Activated CD8-positive, alpha-beta memory T cell treated with anti-CD3 and anti-CD28 coated beads for 48 hours (primary cell): Measurements from ENCODE around the gene MIS18BP1.
"Not testable (repeated sequence)": the region's sequence is repeated elsewhere in the genome, so short reads cannot be mapped to it uniquely, and the experiment has no call there.

Experiments
- DNase-seq, 3 experiments: peaks; one replicate each; pipeline ENCODE4 v3.0.0-alpha.2; 2020; ENCODE audit warnings: low read depth in 2 of 3, low spot score in 2 of 3

Gene MIS18BP1

DNA sequence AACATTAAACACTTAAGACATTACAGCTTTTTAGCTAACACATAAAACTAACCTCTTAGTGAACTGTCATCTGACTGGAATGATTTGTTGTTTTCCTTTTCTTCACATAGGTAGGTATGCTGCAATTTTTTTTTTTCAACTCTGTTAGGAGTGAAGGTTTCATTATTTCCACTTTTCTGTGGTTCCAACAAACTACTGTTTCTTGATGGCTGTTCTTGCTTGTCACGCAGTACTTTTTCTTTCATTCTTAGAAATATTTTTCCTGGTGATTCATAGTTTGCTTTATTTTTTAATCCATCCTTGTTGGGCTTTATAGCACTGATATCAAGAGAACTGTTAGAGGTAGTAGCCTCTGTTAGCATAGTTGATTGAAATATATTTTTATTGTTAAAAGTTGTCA lies 6.3 kb downstream of the MIS18BP1 start:
- no peak for DNase-seq

DNA sequence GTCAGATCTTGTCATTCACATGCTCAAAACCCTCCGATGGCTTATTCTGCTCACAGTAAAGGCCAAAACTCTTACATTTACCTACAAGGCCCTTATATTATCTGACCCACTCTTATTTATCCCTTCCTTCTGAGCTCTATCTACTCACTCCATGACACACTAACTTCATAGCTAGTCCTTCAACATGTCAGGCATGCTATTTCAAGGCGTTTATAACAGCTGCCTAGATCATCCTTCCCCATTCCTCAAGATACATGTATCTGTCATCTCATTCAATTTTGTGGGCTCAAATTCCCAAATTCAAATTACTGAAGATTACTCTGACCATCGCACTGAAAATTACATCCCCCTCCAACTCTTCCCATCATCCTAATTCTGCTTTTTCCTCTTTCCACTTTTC lies 6.9 kb downstream of the MIS18BP1 start:
- no peak for DNase-seq

DNA sequence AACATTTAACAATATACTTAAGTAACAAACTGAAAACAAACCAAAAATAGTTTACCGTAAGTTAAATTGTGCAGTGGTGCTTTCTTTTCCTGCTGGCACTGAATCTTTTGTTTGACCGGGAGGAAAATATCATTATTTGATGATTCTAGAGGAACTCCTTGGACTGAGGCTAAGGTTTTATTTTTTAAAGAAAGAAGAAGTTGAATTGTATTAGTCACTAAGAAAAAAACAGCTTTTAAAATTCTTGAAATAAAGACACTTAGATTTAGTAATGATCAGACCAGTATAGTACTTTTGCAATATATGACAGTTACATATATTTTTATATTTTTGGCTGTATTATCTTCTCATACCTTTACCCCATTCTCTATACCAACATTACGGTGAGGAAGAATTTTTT lies 10.3 kb downstream of the MIS18BP1 start:
- no peak for DNase-seq

DNA sequence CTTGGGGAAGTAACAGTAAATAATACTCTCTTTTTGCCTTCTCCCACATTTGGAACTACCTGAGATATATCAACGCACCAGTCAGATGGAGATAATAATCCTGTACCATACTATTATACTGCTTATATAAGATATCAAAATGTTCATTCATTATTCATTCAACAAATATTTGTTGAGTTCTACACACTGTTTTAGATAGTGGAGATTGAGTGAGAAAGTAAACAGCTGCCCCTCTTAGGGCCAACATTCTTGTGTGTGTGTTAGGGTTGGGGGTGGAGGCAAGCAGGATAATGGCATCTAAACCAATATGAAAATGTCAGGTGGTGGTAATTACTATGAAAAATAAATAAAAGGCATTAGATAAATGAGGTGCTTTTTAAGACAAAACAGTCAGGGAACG lies 14.0 kb downstream of the MIS18BP1 start:
- no peak for DNase-seq

DNA sequence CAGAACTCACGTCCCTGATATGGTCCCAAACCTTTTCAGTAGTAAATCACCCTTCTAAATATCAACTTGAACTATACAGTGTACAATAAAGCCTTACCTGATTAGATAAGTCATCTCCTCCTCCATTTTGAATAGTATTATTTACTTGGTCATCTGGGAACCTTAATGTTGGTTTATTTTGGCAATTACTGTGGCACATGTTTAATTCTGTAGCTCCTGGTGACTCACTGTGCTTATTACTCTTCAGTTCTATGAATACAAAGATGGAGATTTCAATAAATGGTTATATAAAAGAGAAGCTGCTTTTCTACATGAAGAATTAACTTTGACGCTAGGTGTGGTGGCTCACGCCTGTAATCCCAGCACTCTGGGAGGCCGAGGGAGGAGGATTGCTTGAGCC lies 25.4 kb downstream of the MIS18BP1 start:
- no peak for DNase-seq

DNA sequence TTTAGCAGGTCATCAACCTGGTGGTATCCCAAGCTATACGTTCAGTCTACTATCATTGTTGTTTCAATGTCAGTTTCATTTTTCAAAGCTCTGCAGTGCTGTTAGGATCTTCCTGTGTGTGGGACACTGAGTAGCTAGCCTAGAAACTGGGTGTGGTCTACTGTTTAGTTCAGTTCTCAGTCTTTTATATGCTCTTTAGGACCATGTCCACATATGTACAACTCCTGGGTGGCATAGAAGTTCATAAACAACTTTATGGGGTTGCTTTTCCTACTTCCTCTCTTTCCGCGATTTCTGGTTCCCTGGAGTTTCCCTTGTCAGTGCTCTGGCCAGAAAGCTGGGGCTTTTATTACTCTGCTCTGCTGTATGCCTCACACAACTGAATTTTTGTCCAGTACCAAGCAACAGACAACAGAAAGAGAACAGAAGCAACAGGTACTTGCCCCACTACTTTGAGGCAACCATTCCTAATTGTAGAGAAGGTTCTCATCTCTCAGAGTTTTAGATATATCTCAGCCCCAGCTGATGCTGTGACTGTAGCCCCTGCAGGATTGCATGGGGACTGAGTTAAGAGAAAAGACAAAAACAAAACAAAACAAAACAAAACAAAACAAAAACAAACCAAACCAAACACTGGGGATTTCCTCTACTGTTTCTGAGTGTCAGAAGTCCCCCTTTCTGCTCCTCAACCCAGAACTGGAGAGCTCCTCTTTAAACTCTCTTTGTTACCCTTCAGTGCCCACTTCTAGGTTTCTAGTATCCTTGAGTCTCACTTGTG lies 30.3 kb downstream of the MIS18BP1 start:
- DNase-seq = no peak

DNA sequence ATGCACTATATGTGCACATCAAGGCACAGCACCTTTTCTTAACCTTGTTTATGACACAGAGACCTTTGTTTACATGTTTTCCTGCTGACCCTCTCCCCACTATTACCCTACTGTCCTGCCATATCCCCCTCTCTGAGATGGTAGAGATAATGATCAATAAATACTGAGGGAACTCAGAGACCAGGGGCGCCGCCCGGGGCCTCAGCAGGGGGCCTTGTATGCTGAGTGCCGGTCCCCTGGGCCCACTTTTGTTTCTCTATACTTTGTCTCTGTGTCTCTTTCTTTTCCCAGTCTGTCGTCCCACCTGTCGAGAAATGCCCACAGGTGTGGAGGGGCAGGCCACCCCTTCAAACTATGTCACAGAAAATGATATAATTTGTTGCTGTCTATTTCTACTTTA lies 38.7 kb downstream of the MIS18BP1 start:
- DNase-seq = not testable (repeated sequence)

DNA sequence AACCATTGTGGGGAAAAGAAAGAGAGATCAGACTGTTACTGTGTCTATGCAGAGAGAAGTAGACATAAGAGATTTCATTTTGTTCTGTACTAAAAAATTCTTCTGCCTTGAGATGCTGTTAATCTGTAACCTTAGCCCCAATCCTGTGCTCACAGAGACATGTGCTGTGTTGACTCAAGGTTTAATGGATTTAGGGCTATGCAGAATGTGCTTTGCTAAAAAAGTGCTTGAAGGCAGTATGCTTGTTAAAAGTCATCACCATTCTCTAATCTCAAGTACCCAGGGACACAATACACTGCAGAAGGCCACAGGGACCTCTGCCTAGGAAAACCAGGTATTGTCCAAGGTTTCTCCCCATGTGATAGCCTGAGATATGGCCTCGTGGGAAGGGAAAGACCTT lies 39.3 kb downstream of the MIS18BP1 start:
- DNase-seq = not testable (repeated sequence)

DNA sequence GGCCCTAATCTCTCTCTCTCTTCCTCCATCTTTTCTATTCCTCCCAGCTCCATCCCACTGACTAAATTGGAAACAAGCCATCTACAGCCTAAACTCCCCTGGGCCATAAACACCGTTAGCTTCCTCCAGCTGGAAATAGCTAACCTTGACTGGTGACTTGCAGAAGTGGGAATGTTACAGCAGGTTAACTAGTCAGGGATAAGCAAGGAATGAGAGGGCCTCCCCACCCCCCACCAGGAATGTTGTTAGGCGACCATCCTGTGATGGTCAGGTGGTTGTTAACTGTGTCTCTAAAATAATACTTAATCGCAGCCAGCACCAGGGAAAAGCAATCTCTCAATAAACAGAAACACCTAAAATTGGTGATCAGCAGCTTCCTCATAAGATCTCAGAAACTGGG lies 40.8 kb downstream of the MIS18BP1 start:
- DNase-seq = no peak

DNA sequence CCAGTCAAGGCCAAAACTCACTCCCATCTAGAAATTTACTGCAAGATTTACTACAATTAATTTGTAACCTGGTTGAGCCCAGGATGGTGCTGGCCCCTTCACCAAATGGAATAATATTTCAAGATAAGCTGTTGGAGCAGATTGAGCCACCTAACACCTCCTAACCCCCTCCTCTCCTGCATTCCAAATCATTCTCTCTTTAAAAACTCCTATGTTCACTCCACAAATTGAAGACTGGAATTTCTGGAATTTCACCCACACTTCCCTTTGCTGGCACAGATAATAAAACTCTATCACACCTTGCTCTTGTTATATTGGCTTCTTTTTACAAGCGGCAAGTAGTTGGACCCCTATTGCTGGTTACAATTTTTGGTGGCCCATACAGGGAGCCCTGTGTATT lies 41.7 kb downstream of the MIS18BP1 start:
- DNase-seq = no peak

DNA sequence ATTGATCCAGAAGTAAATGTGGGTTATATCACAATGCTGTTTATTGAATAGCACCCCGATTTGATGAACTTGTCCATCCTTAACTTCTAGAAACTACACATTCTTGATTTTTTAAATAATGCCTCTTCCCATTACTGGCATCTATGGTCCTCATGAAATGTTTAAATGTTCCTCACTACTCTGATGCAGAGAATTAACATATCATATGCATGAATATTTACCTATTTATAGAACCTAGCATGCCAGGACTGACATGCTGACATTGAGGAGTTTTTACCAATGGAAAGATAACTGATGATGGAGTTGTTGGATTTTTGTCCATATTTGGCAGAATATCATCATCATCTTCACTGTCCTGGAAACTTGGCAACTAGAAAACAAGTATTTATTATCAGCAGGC lies 42.8 kb downstream of the MIS18BP1 start:
- no peak for DNase-seq

DNA sequence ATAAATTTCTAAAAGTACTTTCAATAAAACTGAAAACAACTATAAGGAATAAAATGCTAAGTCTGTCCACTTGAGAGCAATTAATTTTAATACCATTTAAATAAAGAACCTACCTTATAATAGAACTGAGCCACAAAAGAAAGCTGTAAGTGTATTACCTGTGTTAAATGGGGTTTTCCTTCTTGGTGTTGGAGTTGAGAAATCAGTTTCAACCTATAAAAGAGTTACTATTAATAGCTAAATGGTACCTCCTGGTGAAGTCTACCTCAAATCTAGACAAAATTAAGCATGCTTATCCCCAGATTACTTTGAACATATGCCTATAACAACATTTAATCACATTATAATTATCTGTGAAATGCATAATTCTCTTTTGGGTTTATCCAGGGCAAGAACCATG lies 48.8 kb downstream of the MIS18BP1 start:
- no peak for DNase-seq

DNA sequence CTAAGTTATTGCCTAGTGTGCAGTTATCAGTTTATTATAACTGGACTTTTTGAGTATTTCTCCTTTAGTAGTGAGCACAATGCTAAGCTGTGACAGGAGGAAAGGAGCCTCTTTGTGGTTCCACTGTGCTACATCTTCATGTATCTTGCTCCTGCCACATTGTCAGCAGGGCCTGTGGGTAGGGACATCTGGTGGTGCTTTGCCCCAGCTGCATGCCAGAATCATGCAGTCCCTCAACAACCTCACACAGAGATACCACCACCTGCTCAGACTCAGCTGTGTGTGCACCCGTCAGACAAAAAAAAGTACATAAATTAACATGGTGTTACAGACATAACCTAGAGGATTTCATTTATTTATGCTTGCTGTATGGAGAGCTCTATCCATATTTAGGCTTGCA lies 51.1 kb downstream of the MIS18BP1 start:
- DNase-seq = no peak

DNA sequence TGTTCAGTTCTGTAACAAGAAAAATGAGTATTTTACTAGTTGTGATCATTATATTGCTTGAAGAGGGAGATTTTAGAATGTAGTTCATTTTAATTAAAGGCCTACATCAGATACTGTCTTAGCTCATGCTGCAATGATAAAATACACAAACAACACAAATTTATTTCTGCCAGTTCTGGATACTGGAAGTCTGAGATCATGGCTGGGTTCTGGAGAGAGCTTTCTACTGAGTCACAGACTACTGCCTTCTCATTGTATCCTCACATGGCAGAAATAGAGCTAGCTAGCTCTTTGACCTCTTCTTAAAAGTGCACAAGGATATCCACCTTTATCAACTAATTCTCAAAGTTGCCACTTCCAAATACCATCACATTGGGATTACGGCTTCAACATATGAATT lies 53.8 kb downstream of the MIS18BP1 start:
- DNase-seq = no peak

DNA sequence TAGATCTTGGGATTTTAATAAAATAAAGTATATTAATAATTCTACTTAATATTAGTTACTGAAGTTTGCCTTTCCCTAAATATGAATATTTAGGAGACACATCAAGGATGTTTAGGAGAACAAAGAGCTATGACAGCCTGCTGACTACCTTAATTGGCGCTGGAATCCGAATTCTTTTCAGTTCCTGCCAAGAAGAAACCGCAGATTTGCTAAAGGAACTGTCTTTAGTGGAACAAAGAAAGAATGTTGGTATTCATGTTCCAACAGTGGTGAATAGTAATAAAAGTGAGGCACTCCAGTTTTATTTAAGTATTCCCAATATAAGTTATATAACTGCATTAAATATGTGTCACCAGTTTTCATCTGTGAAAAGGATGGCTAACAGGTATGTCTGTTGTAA lies 54.5 kb downstream of the MIS18BP1 start:
- DNase-seq = no peak

DNA sequence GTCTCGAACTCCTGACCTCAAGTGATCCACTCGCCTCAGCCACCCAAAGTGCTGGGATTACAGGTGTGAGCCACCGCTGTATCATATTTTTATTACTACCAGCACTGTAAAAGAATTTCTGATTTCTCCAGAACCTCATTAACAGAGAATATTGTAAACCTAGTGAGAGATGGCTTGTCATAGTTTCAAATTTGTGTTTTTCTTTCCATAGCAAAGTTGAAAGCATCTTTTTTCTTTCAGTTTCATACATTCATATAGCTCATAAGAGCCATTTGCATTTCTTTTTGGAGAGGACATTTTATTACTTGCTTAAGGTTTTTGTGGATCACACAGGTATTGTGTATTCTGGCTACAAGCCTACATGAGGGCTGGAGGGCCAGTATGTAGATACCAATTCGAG lies 58.0 kb downstream of the MIS18BP1 start:
- DNase-seq = no peak

DNA sequence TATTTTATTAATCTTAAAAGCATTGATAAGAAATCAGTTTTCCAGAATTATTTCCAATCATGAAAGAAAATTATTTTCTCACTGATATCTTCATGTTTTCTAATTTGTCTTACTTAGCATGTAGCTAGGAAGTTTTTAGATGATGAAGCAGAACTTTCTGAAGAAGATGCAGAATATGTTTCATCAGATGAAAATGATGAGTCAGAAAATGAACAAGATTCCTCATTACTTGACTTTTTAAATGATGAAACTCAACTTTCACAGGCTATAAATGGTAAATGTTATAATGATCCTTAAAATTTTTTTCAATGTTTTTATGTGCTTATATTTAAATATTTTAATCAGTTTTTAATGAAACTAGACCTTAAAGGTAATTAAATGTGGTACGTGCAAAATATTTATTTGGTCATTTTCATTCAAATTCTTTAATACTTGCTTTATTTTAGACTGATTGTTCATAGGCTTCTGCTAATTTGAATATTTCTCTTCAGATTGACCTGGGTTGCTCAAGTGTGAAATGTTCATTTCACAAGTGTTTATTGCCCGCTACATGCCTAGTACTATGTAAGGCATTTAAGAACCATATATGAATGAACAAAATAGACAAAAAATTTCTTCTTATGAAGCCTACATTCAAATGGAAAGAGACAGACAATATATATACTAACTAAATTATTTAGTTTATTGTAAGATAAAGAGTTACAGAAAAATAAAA lies 67.7 kb downstream of the MIS18BP1 start:
- no peak for DNase-seq

DNA sequence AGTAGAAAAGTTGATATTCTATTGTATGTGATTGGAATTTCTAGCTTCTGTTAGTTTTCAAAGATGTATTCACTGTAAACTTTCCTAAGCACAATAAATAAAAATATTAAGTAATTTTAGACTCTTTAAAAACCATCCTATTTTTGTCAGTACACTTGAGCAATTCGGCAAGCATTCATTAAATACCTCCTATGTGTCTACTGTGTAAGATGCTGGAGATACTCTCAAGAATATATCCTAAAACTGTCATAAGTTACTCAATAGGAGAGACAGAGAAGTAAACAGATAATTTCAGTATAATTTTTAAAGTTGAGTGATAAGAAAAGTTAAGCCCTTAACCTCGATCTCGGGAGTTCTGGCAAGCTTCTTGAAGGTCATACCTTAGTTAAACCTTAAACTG lies 71.2 kb downstream of the MIS18BP1 start:
- no peak for DNase-seq

DNA sequence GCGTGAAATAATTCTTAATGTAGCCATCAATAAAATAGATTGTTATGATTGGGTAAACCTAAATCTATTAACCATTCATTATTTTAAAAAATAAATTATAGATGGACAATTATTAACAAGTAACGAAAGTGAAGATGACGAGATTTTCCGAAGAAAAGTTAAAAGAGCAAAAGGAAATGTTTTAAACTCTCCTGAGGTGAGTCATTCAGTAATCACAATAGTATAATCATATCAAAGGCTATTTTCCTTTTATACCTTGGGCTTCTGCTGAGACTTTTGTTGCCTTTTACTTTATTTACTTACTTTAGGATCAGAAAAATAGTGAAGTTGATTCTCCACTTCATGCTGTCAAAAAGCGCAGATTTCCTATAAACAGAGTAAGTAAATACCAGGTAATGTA lies 71.7 kb downstream of the MIS18BP1 start:
- no peak for DNase-seq

DNA sequence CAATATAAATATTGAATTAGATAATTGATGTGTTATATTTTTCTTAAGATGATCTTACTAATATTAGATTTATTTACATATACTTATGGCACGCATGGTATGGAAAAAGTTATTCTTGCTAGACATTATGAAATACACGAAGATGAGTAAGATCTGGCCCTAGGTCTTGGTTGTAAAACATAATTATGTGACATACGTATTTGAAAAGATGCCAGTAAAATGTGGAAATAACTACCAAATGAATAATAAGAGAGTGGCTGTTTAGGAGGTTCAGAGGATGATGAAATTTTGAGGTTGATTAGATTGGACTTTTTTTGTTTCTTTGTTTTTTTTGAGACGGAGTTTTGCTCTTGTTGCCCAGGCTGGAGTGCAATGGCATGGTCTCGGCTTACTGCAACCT lies 75.9 kb downstream of the MIS18BP1 start:
- DNase-seq = no peak

DNA sequence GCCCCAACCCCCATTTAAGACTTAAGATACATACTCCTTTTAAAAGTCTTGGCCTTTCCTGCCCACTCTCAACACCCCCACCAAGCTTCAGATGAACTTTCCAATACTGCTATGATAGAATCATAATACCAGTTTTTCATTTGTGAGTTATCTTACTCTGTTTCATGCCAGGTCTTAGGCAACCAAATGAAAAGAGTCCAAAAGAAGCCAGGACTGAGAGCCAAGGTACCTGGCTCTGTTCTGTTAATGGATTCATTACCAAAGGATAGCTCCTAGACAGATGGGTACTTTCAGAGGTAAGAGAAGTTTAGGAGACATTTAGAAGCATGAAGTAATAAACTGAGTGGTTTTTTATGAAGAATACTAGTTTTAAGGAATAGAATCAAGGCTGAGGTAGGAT lies 83.1 kb downstream of the MIS18BP1 start:
- DNase-seq = no peak

DNA sequence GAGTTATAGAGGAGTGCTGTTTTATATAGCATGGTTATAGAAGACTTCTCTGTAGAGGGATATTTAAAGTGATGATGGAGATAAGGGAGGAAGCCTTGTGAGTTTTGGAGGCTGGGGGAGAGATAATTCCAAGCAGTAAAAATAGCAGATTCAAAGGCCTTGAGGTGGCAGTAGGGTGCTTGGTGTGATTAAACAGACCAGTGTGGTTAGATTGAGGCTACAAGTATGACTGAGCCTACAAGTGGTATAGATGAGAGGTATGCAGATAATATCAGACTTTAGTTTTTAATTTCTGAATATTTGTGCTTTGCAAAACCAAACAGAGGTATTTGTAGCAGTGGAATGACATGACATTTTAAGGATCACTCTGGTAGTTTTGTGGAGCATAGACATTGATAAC lies 96.9 kb downstream of the MIS18BP1 start:
- DNase-seq = no peak
